Fibroblast of the aortic adventitia (primary cell): Measurements from ENCODE around the gene TNFSF13B. TPM values are rescaled to one million over a fixed set of nuclear protein-coding genes. Genes with fewer than 3 reads are reported as not detected.

Source experiments
- DNase-seq: peaks from one replicate; pipeline ENCODE4 v3.0.0-alpha.2; 2010; ENCODE audit warnings: low read depth
- H3K4me3 ChIP-seq: 2 replicates; pipeline ENCODE4 v1.5.1; 2011; ENCODE audit warnings: low read depth, mild to moderate bottlenecking, control low read depth, low read length, moderate library complexity
- CTCF ChIP-seq: IDR thresholded peaks from 2 replicates; pipeline ENCODE4 v1.5.1; 2011; ENCODE audit warnings: mild to moderate bottlenecking, low read length, control low read depth, inconsistent platforms; ENCODE audit not compliant: insufficient read depth
- total RNA-seq: library from RNA; depleted of rRNA; stranded (reverse); fragments of >200 nt; gene quantifications from 2 replicates; pipeline ENCODE4 v1.2.3, GENCODE V29; 2012; ENCODE audit warnings: low replicate concordance

The TNFSF13B gene
- total RNA-seq, 1 donor, result 5.6 TPM

- TF ChIP-seq CTCF, result no peak
- H3K4me3 ChIP-seq, result no peak overlapping the region
- DNase-seq, result no peak
Measured at GRCh38 chr13:108268466-108269112, 929 bp upstream of the TNFSF13B start.

GRCh38 chr13:108270442-108270841 is 924 bp downstream of the TNFSF13B start:
- peak; percentile 23 for DNase-seq
- H3K4me3 ChIP-seq, result peak overlapping the region; percentile 64
- no peak for TF ChIP-seq CTCF

- H3K4me3 ChIP-seq, result no peak overlapping the region
- DNase-seq, result no peak
- TF ChIP-seq CTCF, result no peak
Measured at GRCh38 chr13:108272333-108272732, 2.8 kb downstream of the TNFSF13B start.

GRCh38 chr13:108273429-108274118 is 4.1 kb downstream of the TNFSF13B start:
- no peak for DNase-seq

GRCh38 chr13:108274718-108275117 is 5.2 kb downstream of the TNFSF13B start:
- no peak for TF ChIP-seq CTCF
- DNase-seq, result no peak

More at GRCh38 chr13:108273429-108274118, 4.1 kb downstream of the TNFSF13B start:
- no peak for TF ChIP-seq CTCF
- H3K4me3 ChIP-seq, result no peak overlapping the region

GRCh38 chr13:108276060-108276459 is 6.5 kb downstream of the TNFSF13B start:
- peak; percentile 77 for DNase-seq
- no peak for TF ChIP-seq CTCF
- no peak overlapping the region for H3K4me3 ChIP-seq

More at GRCh38 chr13:108274718-108275117, 5.2 kb downstream of the TNFSF13B start:
- H3K4me3 ChIP-seq, result no peak overlapping the region
